Caco-2 (cell line): ENCODE data around the gene LSM7. TPM values are rescaled to one million over a fixed set of nuclear protein-coding genes. Genes with fewer than 3 reads are reported as not detected.

Experiments
- BruUV-seq: library from RNA; stranded (reverse); fragments of 400-500 nt; replicated peaks from 2 replicates; lab custom pipeline; 2021; lab: Mats Ljungman, UMichigan
- CTCF ChIA-PET: fragments of 300-600 bp; sonication (Branson Sonifier 250); formaldehyde crosslinking; loops from one replicate; lab custom pipeline; 2022; ENCODE audit warnings: antibody characterized with exemption; lab: Charles Lee
- POLR2A ChIA-PET: fragments of 300-600 bp; sonication (Branson Sonifier 250); formaldehyde crosslinking; loops from one replicate; lab custom pipeline; 2022; ENCODE audit warnings: antibody characterized with exemption; lab: Charles Lee
- DNase-seq, 2 experiments: peaks; one replicate each; pipeline versions ENCODE4 v3.0.0 to v3.0.0-alpha.2; 2020 to 2022
- H3K27me3 ChIP-seq: replicated peaks from 2 replicates; pipeline ENCODE4 v1.6.0; 2011; ENCODE audit warnings: low read length; ENCODE audit not compliant: control insufficient read depth, insufficient read depth
- H3K36me3 ChIP-seq: 2 replicates; pipeline ENCODE4 v1.5.1; 2011; ENCODE audit warnings: low read length; ENCODE audit not compliant: control insufficient read depth, insufficient read depth
- H3K4me1 ChIP-seq: fragments of 250-450 bp; sonication (Bioruptor Pico); 2 replicates; pipeline ENCODE4 v1.5.1; 2020; ENCODE audit warnings: mild to moderate bottlenecking
- H3K4me3 ChIP-seq: 2 replicates; pipeline ENCODE4 v1.5.1; 2011; ENCODE audit warnings: low read depth, mild to moderate bottlenecking, control low read depth, low read length
- H3K9me3 ChIP-seq: fragments of 250-450 bp; sonication (Bioruptor Pico); 2 replicates; pipeline ENCODE4 v1.5.1; 2020; ENCODE audit warnings: mild to moderate bottlenecking, moderate library complexity
- H3K27ac Mint-ChIP-seq: one replicate; pipeline ENCODE4 v1.8.0; 2022; ENCODE audit warnings: mixed read lengths; ENCODE audit not compliant: unreplicated experiment
- H3K27me3 Mint-ChIP-seq: one replicate; pipeline ENCODE4 v1.8.0; 2022; ENCODE audit warnings: mixed read lengths; ENCODE audit not compliant: insufficient read depth, unreplicated experiment
- H3K36me3 Mint-ChIP-seq: one replicate; pipeline ENCODE4 v1.8.0; 2022; ENCODE audit warnings: mild to moderate bottlenecking, mixed read lengths; ENCODE audit not compliant: insufficient read depth, unreplicated experiment
- H3K4me1 Mint-ChIP-seq: one replicate; pipeline ENCODE4 v1.8.0; 2022; ENCODE audit warnings: low read depth, mixed read lengths; ENCODE audit not compliant: unreplicated experiment
- H3K4me3 Mint-ChIP-seq: one replicate; pipeline ENCODE4 v1.8.0; 2022; ENCODE audit warnings: mild to moderate bottlenecking, moderate library complexity, mixed read lengths; ENCODE audit not compliant: unreplicated experiment
- H3K9me3 Mint-ChIP-seq: one replicate; pipeline ENCODE4 v1.8.0; 2022; ENCODE audit warnings: mixed read lengths; ENCODE audit not compliant: unreplicated experiment
- CTCF ChIP-seq, 2 experiments: fragments of 200-600 bp in 1 of 2; IDR thresholded peaks; 1 replicate in 1 of 2; 2 replicates in 1 of 2; pipeline versions ENCODE4 v1.5.1 to v1.8.0; 2011 to 2022; ENCODE audit warnings: antibody characterized with exemption in 1 of 2, control low read depth in 1 of 2, inconsistent platforms in 1 of 2, low read depth in 1 of 2, low read length in 1 of 2, mild to moderate bottlenecking in 1 of 2, moderate library complexity in 1 of 2; ENCODE audit not compliant: insufficient read depth in 1 of 2, severe bottlenecking in 1 of 2, unreplicated experiment in 1 of 2
- intact Hi-C: fragments of 100-400 bp; cut with micrococcal nuclease; formaldehyde crosslinking; loops from one replicate; pipeline ENCODE4 v1.10.0; 2022; ENCODE audit not compliant: unreplicated experiment
- total RNA-seq: library from RNA; stranded (reverse); gene quantifications from 2 replicates; pipeline ENCODE4 v1.2.3, GENCODE V29; 2022

LSM7 gene
- total RNA-seq, 1 experiment from 2014 or later = 141 TPM

GRCh38 chr19:2321565-2322283 lies 6.7 kb downstream of the LSM7 start:
- H3K27me3 Mint-ChIP-seq = no peaks in the 10 kb centered on the region
- BruUV-seq = no TSS peak
- 0 out of 2 replicates have a peak, but pooled peaks cover 1% of the 10 kb centered on the region for H3K36me3 ChIP-seq

GRCh38 chr19:2320939-2321338 lies 7.4 kb downstream of the LSM7 start:
- Histone ChIP-seq H3K27me3 (no peaks in the 10 kb centered on the region), H3K4me3 (no peak overlapping the region), H3K4me1 (no peaks in the 10 kb centered on the region), H3K36me3 (0 out of 2 replicates have a peak, but pooled peaks cover 1% of the 10 kb centered on the region), H3K9me3 (no peaks in the 10 kb centered on the region)
- intact Hi-C loops = no loop called here
- Mint-ChIP-seq H3K4me1 (no peaks in the 10 kb centered on the region), H3K36me3 (peaks cover 13% of the 10 kb centered on the region), H3K27ac (no peak overlapping the region), H3K27me3 (no peaks in the 10 kb centered on the region), H3K4me3 (no peak overlapping the region), H3K9me3 (no peaks in the 10 kb centered on the region)
- CTCF ChIA-PET = no interaction called here
- no TSS peak for BruUV-seq
- POLR2A ChIA-PET = no interaction called here
- DNase-seq = no peak
- TF ChIP-seq CTCF (IDR thresholded peaks at IDR 0.05; ENCODE audit: insufficient read depth in 1 of 2, low read depth in 1 of 2, low read length in 1 of 2, severe bottlenecking in 1 of 2, unreplicated experiment in 1 of 2) = no peak

More at GRCh38 chr19:2321565-2322283, 6.7 kb downstream of the LSM7 start:
- H3K27me3 ChIP-seq = no peaks in the 10 kb centered on the region
- H3K4me3 ChIP-seq = no peak overlapping the region
- CTCF ChIA-PET = interaction anchor here (0.6 kb wide), 1 partner anchor 315 kb away, joined by 3 read pairs; no protein-coding TSS in a partner anchor
- Mint-ChIP-seq H3K4me1 (no peaks in the 10 kb centered on the region), H3K36me3 (peaks cover 15% of the 10 kb centered on the region), H3K9me3 (no peaks in the 10 kb centered on the region), H3K4me3 (no peak overlapping the region), H3K27ac (no peak overlapping the region)
- DNase-seq = no peak
- no peaks in the 10 kb centered on the region for H3K4me1 ChIP-seq
- POLR2A ChIA-PET = no interaction called here
- intact Hi-C loops = no loop called here
- H3K9me3 ChIP-seq = no peaks in the 10 kb centered on the region
- no peak for TF ChIP-seq CTCF (IDR thresholded peaks at IDR 0.05; ENCODE audit: insufficient read depth in 1 of 2, low read depth in 1 of 2, low read length in 1 of 2, severe bottlenecking in 1 of 2, unreplicated experiment in 1 of 2)

- no peaks in the 10 kb centered on the region for H3K36me3 ChIP-seq
- H3K9me3 ChIP-seq = no peaks in the 10 kb centered on the region
- no peak for TF ChIP-seq CTCF (IDR thresholded peaks at IDR 0.05; ENCODE audit: insufficient read depth in 1 of 2, low read depth in 1 of 2, low read length in 1 of 2, severe bottlenecking in 1 of 2, unreplicated experiment in 1 of 2)
- CTCF ChIA-PET = no interaction called here
- H3K27me3 ChIP-seq = no peaks in the 10 kb centered on the region
- intact Hi-C loops = no loop called here
- H3K4me3 ChIP-seq = no peak overlapping the region
- no peak for DNase-seq
- no peaks in the 10 kb centered on the region for H3K4me1 ChIP-seq
- Mint-ChIP-seq H3K36me3 (peaks cover 9% of the 10 kb centered on the region), H3K4me3 (no peak overlapping the region), H3K27me3 (no peaks in the 10 kb centered on the region), H3K27ac (no peak overlapping the region), H3K4me1 (no peaks in the 10 kb centered on the region), H3K9me3 (peaks cover 3% of the 10 kb centered on the region)
- POLR2A ChIA-PET = no interaction called here
- BruUV-seq = no TSS peak
Measured at GRCh38 chr19:2320049-2320448, 8.3 kb downstream of the LSM7 start.
